ENCODE results near the gene STMN3.

DNA sequence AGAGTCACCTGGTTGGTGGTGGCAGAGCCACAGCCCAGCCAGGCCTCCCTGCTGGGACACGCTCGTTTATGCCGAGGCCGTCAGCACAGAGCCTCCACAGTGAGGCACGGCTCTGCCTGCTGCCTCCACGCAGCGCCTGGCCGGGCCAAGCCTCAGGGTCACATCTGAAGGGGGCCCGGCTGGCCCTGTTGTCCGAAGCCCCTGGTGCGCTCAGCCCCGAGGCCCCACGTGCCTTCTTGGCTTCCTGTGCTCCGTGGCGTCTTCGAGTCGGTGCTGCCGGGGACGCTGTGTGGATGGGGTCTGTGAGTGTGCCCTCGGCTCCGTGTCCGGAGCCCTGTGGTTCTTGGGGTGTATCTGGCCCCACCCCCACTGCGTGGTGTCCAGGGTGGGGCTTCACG lies 32.9 kb upstream of the STMN3 start:
- TF ChIP-seq, protein P1, sequence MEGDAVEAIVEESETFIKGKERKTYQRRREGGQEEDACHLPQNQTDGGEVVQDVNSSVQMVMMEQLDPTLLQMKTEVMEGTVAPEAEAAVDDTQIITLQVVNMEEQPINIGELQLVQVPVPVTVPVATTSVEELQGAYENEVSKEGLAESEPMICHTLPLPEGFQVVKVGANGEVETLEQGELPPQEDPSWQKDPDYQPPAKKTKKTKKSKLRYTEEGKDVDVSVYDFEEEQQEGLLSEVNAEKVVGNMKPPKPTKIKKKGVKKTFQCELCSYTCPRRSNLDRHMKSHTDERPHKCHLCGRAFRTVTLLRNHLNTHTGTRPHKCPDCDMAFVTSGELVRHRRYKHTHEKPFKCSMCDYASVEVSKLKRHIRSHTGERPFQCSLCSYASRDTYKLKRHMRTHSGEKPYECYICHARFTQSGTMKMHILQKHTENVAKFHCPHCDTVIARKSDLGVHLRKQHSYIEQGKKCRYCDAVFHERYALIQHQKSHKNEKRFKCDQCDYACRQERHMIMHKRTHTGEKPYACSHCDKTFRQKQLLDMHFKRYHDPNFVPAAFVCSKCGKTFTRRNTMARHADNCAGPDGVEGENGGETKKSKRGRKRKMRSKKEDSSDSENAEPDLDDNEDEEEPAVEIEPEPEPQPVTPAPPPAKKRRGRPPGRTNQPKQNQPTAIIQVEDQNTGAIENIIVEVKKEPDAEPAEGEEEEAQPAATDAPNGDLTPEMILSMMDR (IDR thresholded peaks at IDR 0.05): no peak
- TF ChIP-seq SIN3A (IDR thresholded peaks at IDR 0.05; ENCODE audit: borderline replicate concordance, low read depth, low read length): no peak
- no peak for TF ChIP-seq POLR2AphosphoS5 (IDR thresholded peaks at IDR 0.05; ENCODE audit: low read depth, low read length)
- no peak for TF ChIP-seq TAF1 (IDR thresholded peaks at IDR 0.05; ENCODE audit: borderline replicate concordance, low read depth, low read length)
- no peak for TF ChIP-seq RAD21 (IDR thresholded peaks at IDR 0.05; ENCODE audit: low read length)
- no peak for TF ChIP-seq EP300 (IDR thresholded peaks at IDR 0.05; ENCODE audit: borderline replicate concordance in 1 of 2, low read depth in 1 of 2, low read length in 1 of 2)
- no peak for TF ChIP-seq NRF1 (IDR thresholded peaks at IDR 0.05; ENCODE audit: low read depth, low read length)
- TF ChIP-seq, protein P2, sequence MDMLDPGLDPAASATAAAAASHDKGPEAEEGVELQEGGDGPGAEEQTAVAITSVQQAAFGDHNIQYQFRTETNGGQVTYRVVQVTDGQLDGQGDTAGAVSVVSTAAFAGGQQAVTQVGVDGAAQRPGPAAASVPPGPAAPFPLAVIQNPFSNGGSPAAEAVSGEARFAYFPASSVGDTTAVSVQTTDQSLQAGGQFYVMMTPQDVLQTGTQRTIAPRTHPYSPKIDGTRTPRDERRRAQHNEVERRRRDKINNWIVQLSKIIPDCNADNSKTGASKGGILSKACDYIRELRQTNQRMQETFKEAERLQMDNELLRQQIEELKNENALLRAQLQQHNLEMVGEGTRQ (IDR thresholded peaks at IDR 0.05; ENCODE audit: borderline replicate concordance, low read depth, low read length): no peak
- TF ChIP-seq, protein P3, sequence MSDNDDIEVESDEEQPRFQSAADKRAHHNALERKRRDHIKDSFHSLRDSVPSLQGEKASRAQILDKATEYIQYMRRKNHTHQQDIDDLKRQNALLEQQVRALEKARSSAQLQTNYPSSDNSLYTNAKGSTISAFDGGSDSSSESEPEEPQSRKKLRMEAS (IDR thresholded peaks at IDR 0.05; ENCODE audit: low read depth): no peak
- TF ChIP-seq, protein P4, sequence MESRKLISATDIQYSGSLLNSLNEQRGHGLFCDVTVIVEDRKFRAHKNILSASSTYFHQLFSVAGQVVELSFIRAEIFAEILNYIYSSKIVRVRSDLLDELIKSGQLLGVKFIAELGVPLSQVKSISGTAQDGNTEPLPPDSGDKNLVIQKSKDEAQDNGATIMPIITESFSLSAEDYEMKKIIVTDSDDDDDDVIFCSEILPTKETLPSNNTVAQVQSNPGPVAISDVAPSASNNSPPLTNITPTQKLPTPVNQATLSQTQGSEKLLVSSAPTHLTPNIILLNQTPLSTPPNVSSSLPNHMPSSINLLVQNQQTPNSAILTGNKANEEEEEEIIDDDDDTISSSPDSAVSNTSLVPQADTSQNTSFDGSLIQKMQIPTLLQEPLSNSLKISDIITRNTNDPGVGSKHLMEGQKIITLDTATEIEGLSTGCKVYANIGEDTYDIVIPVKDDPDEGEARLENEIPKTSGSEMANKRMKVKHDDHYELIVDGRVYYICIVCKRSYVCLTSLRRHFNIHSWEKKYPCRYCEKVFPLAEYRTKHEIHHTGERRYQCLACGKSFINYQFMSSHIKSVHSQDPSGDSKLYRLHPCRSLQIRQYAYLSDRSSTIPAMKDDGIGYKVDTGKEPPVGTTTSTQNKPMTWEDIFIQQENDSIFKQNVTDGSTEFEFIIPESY (IDR thresholded peaks at IDR 0.05; ENCODE audit: borderline replicate concordance, low read depth): no peak
- no peak for TF ChIP-seq YY1 (IDR thresholded peaks at IDR 0.05; ENCODE audit: low read depth)
- TF ChIP-seq TEAD4 (IDR thresholded peaks at IDR 0.05; ENCODE audit: borderline replicate concordance, insufficient read depth): no peak
